ENCODE measurements around the gene IL25. TPM values are rescaled to one million over a fixed set of nuclear protein-coding genes. Genes with fewer than 3 reads are reported as not detected.

IL25 gene
- total and polyA plus RNA-seq, 2 experiments from 2014 or later = not detected

GRCh38 chr14:23423657-23424056 lies 51.0 kb downstream of the IL25 start:
- H2AFZ ChIP-seq = no peak overlapping the region
- H3K9me2 ChIP-seq (ENCODE audit: insufficient read depth) = peaks cover 15% of the 10 kb centered on the region
- no peaks in the 10 kb centered on the region for H4K20me1 ChIP-seq (replicated peaks; ENCODE audit: insufficient read depth)
- H3K36me3 ChIP-seq (ENCODE audit: insufficient read depth) = no peaks in the 10 kb centered on the region
- ATAC-seq = no peak
- no peak overlapping the region for H3K4me3 ChIP-seq
- H3K27ac ChIP-seq (ENCODE audit: low read depth) = no peak overlapping the region
- H3K27me3 ChIP-seq (ENCODE audit: insufficient read depth) = no peaks in the 10 kb centered on the region
- Mint-ChIP-seq H3K9me3 (peaks cover 3% of the 10 kb centered on the region; the same call in 1 of the 3 replicates), H3K27ac (no peak overlapping the region), H3K36me3 (ENCODE audit: low read depth) (no peaks in the 10 kb centered on the region; the same call in 2 of the 3 replicates), H3K4me3 (no peak overlapping the region), H3K4me1 (no peaks in the 10 kb centered on the region; the same call in 2 of the 3 replicates), H3K27me3 (ENCODE audit: insufficient read depth, low read depth, poor library complexity) (peaks cover 24% of the 10 kb centered on the region)
- H3K4me1 ChIP-seq (ENCODE audit: insufficient read depth) = no peaks in the 10 kb centered on the region
- no peak for TF ChIP-seq NANOG (IDR thresholded peaks at IDR 0.05; ENCODE audit: borderline replicate concordance)
- no peak for TF ChIP-seq POLR2AphosphoS5 (IDR thresholded peaks at IDR 0.05; ENCODE audit: low read depth)
- TF ChIP-seq CREB1 (CRISPR knock-in tag; IDR thresholded peaks at IDR 0.05; ENCODE audit: low read depth) = no peak
- no peak for TF ChIP-seq REST (IDR thresholded peaks at IDR 0.05; ENCODE audit: unreplicated experiment)
- no peak for TF ChIP-seq EZH2phosphoT487 (IDR thresholded peaks at IDR 0.05; ENCODE audit: unreplicated experiment)
- TF ChIP-seq ZNF114 (CRISPR knock-in tag; IDR thresholded peaks at IDR 0.05) = no peak
- no peak for TF ChIP-seq JUNB (IDR thresholded peaks at IDR 0.05; ENCODE audit: unreplicated experiment)
- TF ChIP-seq ZNF462 (CRISPR knock-in tag; IDR thresholded peaks at IDR 0.05) = no peak
- no peaks in the 10 kb centered on the region for H3K79me2 ChIP-seq (replicated peaks; ENCODE audit: insufficient read depth)
- no peak overlapping the region for H3K4me2 ChIP-seq
- DNase-seq (ENCODE audit: low spot score) = no peak
- no peaks in the 10 kb centered on the region for H3F3A ChIP-seq (replicated peaks; ENCODE audit: low read depth)

Measured in GM23338 (cell line).